Spleen (tissue), 7 donors: ENCODE results near the gene TFAM.

Experiments
- POLR2A ChIP-seq, 3 donors: fragments of 450-650 bp; IDR thresholded peaks; one replicate each; pipeline ENCODE4 v1.5.1; 2017; ENCODE audit warnings: antibody characterized with exemption in 3 of 3, mild to moderate bottlenecking in 1 of 3
- TF ChIP-seq, protein P1 (sequence below), 11 experiments: fragments of 200-600 bp in 7 of 11; fragments of 450-650 bp in 4 of 11; sonication (generic) in 4 of 11; IDR thresholded peaks in 8 of 11; conservative IDR thresholded peaks in 3 of 11; 1 replicate in 7 of 11; 2 replicates in 4 of 11; pipeline versions ENCODE4 v1.4.0 to v1.8.0; 2016 to 2021; ENCODE audit warnings: antibody characterized with exemption in 11 of 11, inconsistent platforms in 4 of 11, mild to moderate bottlenecking in 1 of 11
- donor health status: DM: no; HTN: no; CAD: no; lungs with moderate emphysema.
- donor health status: DM: no; HTN: no; CAD: no.
- donor health status: DM: no; HTN: no; CAD: no.

DNA sequence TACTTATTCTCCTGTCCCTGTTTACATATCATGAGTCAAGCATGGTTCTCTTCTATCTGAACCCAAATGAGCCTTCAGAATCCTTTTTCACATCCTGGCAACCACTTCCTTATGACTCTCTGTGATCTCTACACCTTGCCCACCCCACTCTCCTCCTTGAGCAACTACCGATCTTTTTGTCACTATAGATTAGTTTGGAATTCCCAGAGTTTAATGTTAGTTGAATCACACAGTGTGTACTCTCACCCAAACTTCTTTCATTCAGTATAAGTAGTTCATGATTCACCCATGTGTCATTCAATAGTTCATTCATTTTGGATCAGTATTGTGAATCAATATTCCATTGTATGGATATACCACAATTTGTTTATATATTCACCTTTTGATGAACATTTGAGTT, 55.3 kb downstream of the TFAM start:
- TF ChIP-seq, protein P1, sequence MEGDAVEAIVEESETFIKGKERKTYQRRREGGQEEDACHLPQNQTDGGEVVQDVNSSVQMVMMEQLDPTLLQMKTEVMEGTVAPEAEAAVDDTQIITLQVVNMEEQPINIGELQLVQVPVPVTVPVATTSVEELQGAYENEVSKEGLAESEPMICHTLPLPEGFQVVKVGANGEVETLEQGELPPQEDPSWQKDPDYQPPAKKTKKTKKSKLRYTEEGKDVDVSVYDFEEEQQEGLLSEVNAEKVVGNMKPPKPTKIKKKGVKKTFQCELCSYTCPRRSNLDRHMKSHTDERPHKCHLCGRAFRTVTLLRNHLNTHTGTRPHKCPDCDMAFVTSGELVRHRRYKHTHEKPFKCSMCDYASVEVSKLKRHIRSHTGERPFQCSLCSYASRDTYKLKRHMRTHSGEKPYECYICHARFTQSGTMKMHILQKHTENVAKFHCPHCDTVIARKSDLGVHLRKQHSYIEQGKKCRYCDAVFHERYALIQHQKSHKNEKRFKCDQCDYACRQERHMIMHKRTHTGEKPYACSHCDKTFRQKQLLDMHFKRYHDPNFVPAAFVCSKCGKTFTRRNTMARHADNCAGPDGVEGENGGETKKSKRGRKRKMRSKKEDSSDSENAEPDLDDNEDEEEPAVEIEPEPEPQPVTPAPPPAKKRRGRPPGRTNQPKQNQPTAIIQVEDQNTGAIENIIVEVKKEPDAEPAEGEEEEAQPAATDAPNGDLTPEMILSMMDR (IDR thresholded peaks at IDR 0.05 in 8 of 11, conservative IDR thresholded peaks at IDR 0.05 in 3 of 11), result no peak
- TF ChIP-seq POLR2A (IDR thresholded peaks at IDR 0.05), result no peak
